ENCODE measurements around the gene CCDC38. TPM values are rescaled to one million over a fixed set of nuclear protein-coding genes. Genes with fewer than 3 reads are reported as not detected.

Gene CCDC38
- total and polyA plus RNA-seq, 9 donors: 0.22 to 0.37 (median 0.25) TPM; not detected in 6

DNA sequence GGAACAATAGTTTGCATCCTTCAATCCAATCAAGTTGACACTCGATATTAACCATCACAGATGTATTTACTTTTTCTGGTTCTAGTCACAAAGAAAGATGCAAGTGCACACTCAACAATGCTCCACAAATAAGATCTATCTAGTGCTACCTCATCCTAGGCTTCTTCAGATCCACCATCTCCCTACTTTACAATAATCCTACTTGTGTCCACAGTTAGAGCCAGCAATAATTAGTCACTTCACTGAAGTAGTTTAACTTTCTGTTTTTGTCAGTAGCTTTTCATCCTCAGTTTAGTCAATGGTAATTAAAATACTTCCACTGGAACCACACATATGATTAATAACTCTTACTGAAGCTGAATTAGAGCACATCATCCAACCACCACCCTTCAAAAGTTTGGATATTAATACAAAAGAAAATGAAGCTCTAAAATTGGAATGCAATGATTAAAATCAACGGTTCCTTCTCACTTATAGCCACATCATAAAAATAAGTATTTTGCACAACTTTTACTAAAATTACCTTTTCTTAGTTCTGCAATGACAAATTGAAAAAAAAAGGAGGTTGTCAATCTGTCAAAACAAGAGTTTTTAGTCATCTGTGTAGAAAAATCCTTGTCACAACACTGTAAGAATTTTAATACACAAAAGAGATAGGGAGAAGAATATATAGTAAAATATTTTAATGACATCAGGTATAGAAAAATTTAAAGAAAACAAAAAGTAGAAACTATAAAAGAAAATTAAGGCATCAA, 111.9 kb downstream of the CCDC38 start:
- no peak for DNase-seq
- no peak overlapping the region for H3K4me3 ChIP-seq
- H3K4me1 ChIP-seq (ENCODE audit: insufficient read depth): no peaks in the 10 kb centered on the region
- TF ChIP-seq POLR2A (IDR thresholded peaks at IDR 0.05) (no peak), EP300 (IDR thresholded peaks at IDR 0.05) (no peak), CTCF (IDR thresholded peaks at IDR 0.05) (no peak)
- no peaks in the 10 kb centered on the region for H3K9me3 ChIP-seq
- intact Hi-C loops (cut with DNase I): no loop called here
- no peak overlapping the region for H3K27ac ChIP-seq
- WGBS, 3 donors: 90 to 91% (median 91%) methylated on average over 2 of the region's 2 CpGs
- H3K27me3 ChIP-seq: no peaks in the 10 kb centered on the region
- no peaks in the 10 kb centered on the region for H3K36me3 ChIP-seq

DNA sequence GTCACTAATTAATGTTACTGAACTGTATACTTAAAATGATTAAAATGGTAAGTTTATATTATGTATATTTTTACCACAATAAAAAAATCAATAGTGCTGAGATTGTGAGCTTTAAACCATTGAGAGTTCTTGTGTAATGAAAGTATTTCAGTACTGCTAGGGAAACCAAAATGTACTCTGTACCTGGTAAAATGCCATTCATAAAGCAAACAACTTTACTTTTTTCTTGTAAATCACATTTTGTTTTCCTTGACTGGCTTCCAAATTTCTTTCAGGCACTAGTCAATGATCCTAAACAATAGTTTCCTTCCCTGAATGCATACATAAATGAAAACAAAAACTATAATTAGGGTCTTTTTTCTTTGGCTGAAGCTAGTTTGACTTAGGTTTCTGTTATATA, 113.0 kb downstream of the CCDC38 start:
- Histone ChIP-seq H3K4me1 (ENCODE audit: insufficient read depth) (no peaks in the 10 kb centered on the region), H3K36me3 (no peaks in the 10 kb centered on the region), H3K27me3 (no peaks in the 10 kb centered on the region), H3K9me3 (no peaks in the 10 kb centered on the region), H3K27ac (no peak overlapping the region), H3K4me3 (no peak overlapping the region)
- TF ChIP-seq POLR2A (IDR thresholded peaks at IDR 0.05) (no peak), EP300 (IDR thresholded peaks at IDR 0.05) (no peak), CTCF (IDR thresholded peaks at IDR 0.05) (no peak)
- intact Hi-C loops (cut with DNase I): no loop called here
- DNase-seq: no peak

DNA sequence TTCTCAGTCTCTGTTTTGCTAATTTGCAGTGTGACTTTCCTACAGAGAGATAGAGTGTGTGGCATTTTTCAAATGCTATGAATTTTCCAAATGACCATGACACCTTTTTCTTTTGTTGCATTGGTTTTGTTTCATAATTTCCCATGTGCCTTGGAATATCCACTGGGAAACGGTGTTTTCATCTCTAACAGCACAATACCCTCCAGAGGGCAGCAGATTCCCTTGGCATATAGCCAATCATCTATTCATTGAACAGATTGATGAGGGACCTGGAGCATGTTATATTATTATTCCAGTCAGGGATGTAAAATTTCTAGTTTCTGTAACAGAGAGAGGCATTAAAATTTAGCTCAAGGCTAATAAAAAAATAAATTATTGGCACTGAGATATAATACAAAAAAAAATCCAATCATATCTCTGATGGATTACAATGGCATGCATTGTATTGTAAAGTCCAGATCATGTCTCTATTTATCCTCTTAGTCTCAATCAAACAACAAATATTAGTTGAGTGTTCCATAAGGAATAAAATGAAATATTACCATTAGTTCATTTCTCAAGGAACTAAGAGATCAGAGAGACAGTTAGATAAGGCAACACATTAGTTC, 122.2 kb downstream of the CCDC38 start:
- Histone ChIP-seq H3K36me3 (no peaks in the 10 kb centered on the region), H3K4me1 (ENCODE audit: insufficient read depth) (no peaks in the 10 kb centered on the region), H3K4me3 (no peak overlapping the region), H3K9me3 (no peaks in the 10 kb centered on the region), H3K27ac (no peak overlapping the region), H3K27me3 (no peaks in the 10 kb centered on the region)
- TF ChIP-seq CTCF (IDR thresholded peaks at IDR 0.05): peak in 1 of 3 donors; percentile 48
- no peak for TF ChIP-seq POLR2A (IDR thresholded peaks at IDR 0.05)
- no peak for TF ChIP-seq EP300 (IDR thresholded peaks at IDR 0.05)
- 0 to 2% (median 2%) methylated on average over 1 of the region's 1 CpG for WGBS, 3 donors
- DNase-seq: peak in 2 of 5 donors; percentile 35 to 43
- intact Hi-C loops (cut with DNase I): no loop called here

Other genes starting within 250 kb of the CCDC38 start
- gene NTN4, start 151.8 kb downstream of the CCDC38 start, total RNA-seq: 100 to 1,000 TPM in 1 of 7 donors, 10 to 100 TPM in 6; 16.0 to 101 (median 54.2) TPM
- gene NTN4, start 151.8 kb downstream of the CCDC38 start, polyA plus RNA-seq: 10 to 100 TPM; 39.0 to 57.3 TPM
- gene SNRPF, start 83.7 kb downstream of the CCDC38 start, total RNA-seq: 10 to 100 TPM in 5 of 7 donors, 1 to 10 TPM in 2; 8.5 to 25.5 (median 17.1) TPM
- 10 to 100 TPM; 21.7 to 28.4 TPM for gene SNRPF, start 83.7 kb downstream of the CCDC38 start, polyA plus RNA-seq
- gene AMDHD1, start 717 bp upstream of the CCDC38 start, total RNA-seq: under 1 TPM in 3 of 7 donors, not detected in 4; 0.37 to 0.71 (median 0.57) TPM
- 1 to 10 TPM in 1 of 2 donors, under 1 TPM in 1; 0.13 to 6.1 TPM for gene AMDHD1, start 717 bp upstream of the CCDC38 start, polyA plus RNA-seq
- gene HAL, start 53.7 kb upstream of the CCDC38 start, total RNA-seq: 1 to 10 TPM in 1 of 7 donors, under 1 TPM in 6; 0.23 to 2.9 (median 0.64) TPM
- gene HAL, start 53.7 kb upstream of the CCDC38 start, polyA plus RNA-seq: 1 to 10 TPM in 1 of 2 donors, under 1 TPM in 1; 0.08 to 1.8 TPM
- 100 to 1,000 TPM in 4 of 7 donors, 10 to 100 TPM in 3; 82.8 to 143 (median 106) TPM for gene LTA4H, start 93.0 kb upstream of the CCDC38 start, total RNA-seq
- gene LTA4H, start 93.0 kb upstream of the CCDC38 start, polyA plus RNA-seq: 100 to 1,000 TPM in 1 of 2 donors, 10 to 100 TPM in 1; 91.2 to 282 TPM

Data from ovary (tissue), 9 donors.